CD14-positive monocyte (primary cell): ENCODE data around the gene CELF2. TPM values are rescaled to one million over a fixed set of nuclear protein-coding genes. Genes with fewer than 3 reads are reported as not detected.
A peak's percentile ranks its signal among the peaks of the same experiment; 100 is the strongest.

Experiments used
- DNase-seq, 3 donors: peaks; one replicate each; pipeline ENCODE4 v3.0.0-alpha.2; 2011 to 2022
- H2AFZ ChIP-seq: 2 replicates; pipeline ENCODE4 v1.6.0; 2012; ENCODE audit warnings: mild to moderate bottlenecking, low read depth, low read length, inconsistent platforms; ENCODE audit not compliant: insufficient read depth, poor library complexity, severe bottlenecking
- H3K27ac ChIP-seq, 2 donors: 1 replicate in 1 of 2; 2 replicates in 1 of 2; pipeline ENCODE4 v1.5.1; 2012 to 2013; ENCODE audit warnings: low read length in 2 of 2, control low read depth in 1 of 2, inconsistent platforms in 1 of 2, low read depth in 1 of 2, mild to moderate bottlenecking in 1 of 2
- H3K27me3 ChIP-seq, 2 donors: one replicate each; pipeline versions ENCODE4 v1.6.0 to v1.6.1; 2011 to 2013; ENCODE audit warnings: low read length in 2 of 2; ENCODE audit not compliant: control insufficient read depth in 2 of 2, insufficient read depth in 2 of 2
- H3K36me3 ChIP-seq, 2 donors: replicated peaks in 1 of 2; 1 replicate in 1 of 2; 2 replicates in 1 of 2; pipeline versions ENCODE4 v1.5.1 to v1.6.1; 2012 to 2013; ENCODE audit warnings: low read length in 2 of 2, control low read depth in 1 of 2, inconsistent platforms in 1 of 2, mild to moderate bottlenecking in 1 of 2; ENCODE audit not compliant: insufficient read depth in 2 of 2, control insufficient read depth in 1 of 2
- H3K4me1 ChIP-seq, 2 donors: 1 replicate in 1 of 2; 2 replicates in 1 of 2; pipeline versions ENCODE4 v1.5.1 to v1.6.1; 2012 to 2013; ENCODE audit warnings: low read length in 2 of 2, control low read depth in 1 of 2, inconsistent platforms in 1 of 2, mild to moderate bottlenecking in 1 of 2, moderate library complexity in 1 of 2; ENCODE audit not compliant: insufficient read depth in 2 of 2, control insufficient read depth in 1 of 2
- H3K4me2 ChIP-seq: replicated peaks from 2 replicates; pipeline ENCODE3; 2012; ENCODE audit warnings: low read length, moderate library complexity, mild to moderate bottlenecking; ENCODE audit not compliant: poor library complexity, severe bottlenecking; ENCODE audit errors: extremely low read depth
- H3K4me3 ChIP-seq, 3 experiments: fragments of 200-600 bp in 1 of 3; sonication (generic) in 1 of 3; replicated peaks in 1 of 3; 1 replicate in 2 of 3; 2 replicates in 1 of 3; pipeline ENCODE4 v1.5.1; 2011 to 2013; ENCODE audit warnings: low read length in 3 of 3, mild to moderate bottlenecking in 3 of 3, control low read depth in 2 of 3, low read depth in 2 of 3, inconsistent platforms in 1 of 3, moderate library complexity in 1 of 3
- H3K79me2 ChIP-seq: 2 replicates; pipeline ENCODE4 v1.6.0; 2012; ENCODE audit warnings: mild to moderate bottlenecking, control low read depth, inconsistent platforms, low read length, moderate library complexity; ENCODE audit not compliant: insufficient read depth
- H3K9ac ChIP-seq: 2 replicates; pipeline ENCODE4 v1.6.0; 2017; ENCODE audit warnings: low read length, mild to moderate bottlenecking; ENCODE audit not compliant: insufficient read depth, poor library complexity, severe bottlenecking
- H3K9me3 ChIP-seq, 2 donors: replicated peaks in 1 of 2; 1 replicate in 1 of 2; 2 replicates in 1 of 2; pipeline versions ENCODE4 v1.5.1 to v1.6.1; 2012 to 2013; ENCODE audit warnings: low read length in 2 of 2, control low read depth in 1 of 2; ENCODE audit not compliant: control insufficient read depth in 1 of 2, insufficient read depth in 1 of 2
- H4K20me1 ChIP-seq: 2 replicates; pipeline ENCODE4 v1.6.0; 2012; ENCODE audit warnings: mild to moderate bottlenecking, low read length, control low read depth, moderate library complexity; ENCODE audit not compliant: insufficient read depth
- H3K27ac Mint-ChIP-seq, 7 donors: one replicate each; pipeline ENCODE4 v1.8.0; 2020; ENCODE audit warnings: mild to moderate bottlenecking in 7 of 7, mixed read lengths in 7 of 7, moderate library complexity in 6 of 7, inconsistent platforms in 2 of 7
- H3K27me3 Mint-ChIP-seq, 3 donors: one replicate each; pipeline ENCODE4 v1.8.0; 2021 to 2022; ENCODE audit warnings: low read depth in 3 of 3, mild to moderate bottlenecking in 3 of 3, mixed read lengths in 3 of 3, moderate library complexity in 3 of 3, inconsistent platforms in 1 of 3
- H3K36me3 Mint-ChIP-seq, 2 donors: one replicate each; pipeline ENCODE4 v1.8.0; 2020; ENCODE audit warnings: mixed read lengths in 2 of 2, inconsistent platforms in 1 of 2, mild to moderate bottlenecking in 1 of 2
- H3K4me1 Mint-ChIP-seq: one replicate; pipeline ENCODE4 v1.8.0; 2020; ENCODE audit warnings: mild to moderate bottlenecking, mixed read lengths
- H3K4me3 Mint-ChIP-seq, 2 donors: one replicate each; pipeline ENCODE4 v1.8.0; 2020; ENCODE audit warnings: mild to moderate bottlenecking in 2 of 2, mixed read lengths in 2 of 2, moderate library complexity in 1 of 2
- H3K9me3 Mint-ChIP-seq, 7 donors: one replicate each; pipeline ENCODE4 v1.8.0; 2020 to 2022; ENCODE audit warnings: mixed read lengths in 7 of 7, mild to moderate bottlenecking in 6 of 7, moderate library complexity in 6 of 7, inconsistent platforms in 2 of 7
- CTCF ChIP-seq: fragments of 200-600 bp; IDR thresholded peaks from one replicate; pipeline ENCODE4 v1.8.0; 2022; ENCODE audit warnings: antibody characterized with exemption, mild to moderate bottlenecking
- WGBS: methylation state at CpG from one replicate; pipeline ENCODE4 v1.1.5; 2013; ENCODE audit warnings: missing lambda C conversion rate; ENCODE audit not compliant: insufficient coverage; 5-methylcytosine and 5-hydroxymethylcytosine counted together
- intact Hi-C, 2 donors: fragments of 100-400 bp; cut with micrococcal nuclease; formaldehyde crosslinking; loops; one replicate each; pipeline versions ENCODE4 v1.15.0 to v1.15.1; 2023
- polyA plus RNA-seq, 3 donors: library from polyadenylated mRNA; depleted of rRNA in 1 of 3; unstranded in 2 of 3; stranded (reverse) in 1 of 3; fragments of 300-500 nt in 2 of 3; fragments of >200 nt in 1 of 3; fragmentation: Illumina TruSeq in 2 of 3; gene quantifications; 1 replicate in 2 of 3; 2 replicates in 1 of 3; pipeline ENCODE4 v1.2.3, GENCODE V29; 2012 to 2021

Gene CELF2
- polyA plus RNA-seq, 3 donors = 53.5 to 93.3 (median 80.5) TPM

- no peaks in the 10 kb centered on the region for H3K4me1 Mint-ChIP-seq
- intact Hi-C loops = no loop called here
- WGBS = 100% methylated on average over 11 of the region's 17 CpGs
- H3K9ac ChIP-seq = no peak overlapping the region
- H3K4me1 ChIP-seq = no peaks in the 10 kb centered on the region
- peaks cover 97 to 98% of the 10 kb centered on the region in 2 donors for H3K36me3 Mint-ChIP-seq
- peak overlapping the region in 1 of 2 donors; percentile 9 for H3K27ac ChIP-seq
- peaks cover 8% of the 10 kb centered on the region for H3K79me2 ChIP-seq
- no peak overlapping the region for H3K4me3 ChIP-seq
- no peak overlapping the region for H3K4me2 ChIP-seq
- H3K27me3 ChIP-seq = no peaks in the 10 kb centered on the region
- H3K27ac Mint-ChIP-seq = peak overlapping the region in 1 of 7 donors; percentile 29
- peaks cover 0 to 3% (median 0%) of the 10 kb centered on the region in 3 donors for H3K27me3 Mint-ChIP-seq
- no peak overlapping the region for H3K4me3 Mint-ChIP-seq
- H3K9me3 ChIP-seq = no peaks in the 10 kb centered on the region
- no peak for TF ChIP-seq CTCF
- H3K9me3 Mint-ChIP-seq = no peaks in the 10 kb centered on the region
- H4K20me1 ChIP-seq = peaks cover 100% of the 10 kb centered on the region
- no peak for DNase-seq
- H3K36me3 ChIP-seq = peaks cover 97 to 100% of the 10 kb centered on the region in 2 donors
- H2AFZ ChIP-seq = no peak overlapping the region
These were observed 303.3 kb downstream of the CELF2 start for GRCh38 chr10:11320809-11321520.

GRCh38 chr10:11322698-11323097 is 305.0 kb downstream of the CELF2 start:
- no peak for DNase-seq
- Mint-ChIP-seq H3K36me3 (peaks cover 95 to 97% of the 10 kb centered on the region in 2 donors), H3K27ac (peak overlapping the region in 2 of 7 donors; percentile 26 to 41), H3K27me3 (no peaks in the 10 kb centered on the region), H3K9me3 (no peaks in the 10 kb centered on the region), H3K4me3 (no peak overlapping the region), H3K4me1 (peaks cover 13% of the 10 kb centered on the region)
- TF ChIP-seq CTCF = no peak
- intact Hi-C loops = no loop called here
- no peaks in the 10 kb centered on the region for H3K9me3 ChIP-seq
- H4K20me1 ChIP-seq = peaks cover 100% of the 10 kb centered on the region
- H3K4me1 ChIP-seq = peaks cover 0 to 3% of the 10 kb centered on the region in 2 donors
- H3K27ac ChIP-seq = peak overlapping the region in 1 of 2 donors; percentile 55
- no peak overlapping the region for H3K4me3 ChIP-seq
- H3K36me3 ChIP-seq = peaks cover 97 to 100% of the 10 kb centered on the region in 2 donors
- H2AFZ ChIP-seq = no peak overlapping the region
- no peak overlapping the region for H3K4me2 ChIP-seq
- peaks cover 8% of the 10 kb centered on the region for H3K79me2 ChIP-seq
- H3K27me3 ChIP-seq = no peaks in the 10 kb centered on the region
- WGBS = no CpG with 5 or more reads among the region's 1 CpG
- no peak overlapping the region for H3K9ac ChIP-seq
